ENCODE results near the gene SQSTM1. TPM values are rescaled to one million over a fixed set of nuclear protein-coding genes. Genes with fewer than 3 reads are reported as not detected.
A peak's percentile ranks its signal among the peaks of the same experiment; 100 is the strongest.

Gene SQSTM1
- total RNA-seq, 4 donors from 2014 or later, result 408 to 463 (median 452) TPM

DNA sequence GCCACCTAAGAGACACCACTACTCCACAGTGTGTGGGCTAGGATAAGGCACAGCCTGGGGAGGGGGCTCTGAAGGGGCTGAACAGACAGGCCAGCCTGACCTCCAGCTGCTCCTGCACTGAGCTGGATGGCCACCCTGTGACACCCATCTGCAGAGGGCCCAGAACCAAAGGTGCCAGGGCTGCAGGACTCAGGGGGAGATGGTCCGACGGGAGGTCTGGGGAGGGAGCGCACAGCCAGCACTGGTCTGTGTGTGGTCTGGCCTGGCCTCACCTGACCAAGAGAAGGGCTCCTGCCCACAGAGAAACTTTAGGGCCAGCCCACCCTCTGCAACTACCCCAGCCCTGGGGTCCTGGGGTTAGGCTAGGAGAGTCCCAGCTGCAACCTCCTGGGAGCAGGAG lies 26.1 kb upstream of the SQSTM1 start:
- TF ChIP-seq, protein P1, sequence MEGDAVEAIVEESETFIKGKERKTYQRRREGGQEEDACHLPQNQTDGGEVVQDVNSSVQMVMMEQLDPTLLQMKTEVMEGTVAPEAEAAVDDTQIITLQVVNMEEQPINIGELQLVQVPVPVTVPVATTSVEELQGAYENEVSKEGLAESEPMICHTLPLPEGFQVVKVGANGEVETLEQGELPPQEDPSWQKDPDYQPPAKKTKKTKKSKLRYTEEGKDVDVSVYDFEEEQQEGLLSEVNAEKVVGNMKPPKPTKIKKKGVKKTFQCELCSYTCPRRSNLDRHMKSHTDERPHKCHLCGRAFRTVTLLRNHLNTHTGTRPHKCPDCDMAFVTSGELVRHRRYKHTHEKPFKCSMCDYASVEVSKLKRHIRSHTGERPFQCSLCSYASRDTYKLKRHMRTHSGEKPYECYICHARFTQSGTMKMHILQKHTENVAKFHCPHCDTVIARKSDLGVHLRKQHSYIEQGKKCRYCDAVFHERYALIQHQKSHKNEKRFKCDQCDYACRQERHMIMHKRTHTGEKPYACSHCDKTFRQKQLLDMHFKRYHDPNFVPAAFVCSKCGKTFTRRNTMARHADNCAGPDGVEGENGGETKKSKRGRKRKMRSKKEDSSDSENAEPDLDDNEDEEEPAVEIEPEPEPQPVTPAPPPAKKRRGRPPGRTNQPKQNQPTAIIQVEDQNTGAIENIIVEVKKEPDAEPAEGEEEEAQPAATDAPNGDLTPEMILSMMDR (IDR thresholded peaks at IDR 0.05), result no peak
- no peak for TF ChIP-seq POLR2A (IDR thresholded peaks at IDR 0.05)
- no peak for TF ChIP-seq EP300 (IDR thresholded peaks at IDR 0.05)
- peaks cover 0 to 27% (median 13%) of the 10 kb centered on the region in 3 donors for H3K36me3 ChIP-seq
- H3K9me3 ChIP-seq, result no peaks in the 10 kb centered on the region
- peak overlapping the region in 1 of 4 donors; percentile 65 for H3K4me3 ChIP-seq
- H3K27ac ChIP-seq, result peak overlapping the region in 3 of 4 donors; percentile 16 to 92 (median 65)
- DNase-seq (ENCODE audit: low spot score in 2 of 2), result no peak
- peaks cover 0 to 50% (median 39%) of the 10 kb centered on the region in 4 donors for H3K4me1 ChIP-seq
- whole genome bisulfite sequencing, 2 donors, result 75 to 85% methylated on average over 3 of the region's 3 CpGs
- no peaks in the 10 kb centered on the region for H3K27me3 ChIP-seq

DNA sequence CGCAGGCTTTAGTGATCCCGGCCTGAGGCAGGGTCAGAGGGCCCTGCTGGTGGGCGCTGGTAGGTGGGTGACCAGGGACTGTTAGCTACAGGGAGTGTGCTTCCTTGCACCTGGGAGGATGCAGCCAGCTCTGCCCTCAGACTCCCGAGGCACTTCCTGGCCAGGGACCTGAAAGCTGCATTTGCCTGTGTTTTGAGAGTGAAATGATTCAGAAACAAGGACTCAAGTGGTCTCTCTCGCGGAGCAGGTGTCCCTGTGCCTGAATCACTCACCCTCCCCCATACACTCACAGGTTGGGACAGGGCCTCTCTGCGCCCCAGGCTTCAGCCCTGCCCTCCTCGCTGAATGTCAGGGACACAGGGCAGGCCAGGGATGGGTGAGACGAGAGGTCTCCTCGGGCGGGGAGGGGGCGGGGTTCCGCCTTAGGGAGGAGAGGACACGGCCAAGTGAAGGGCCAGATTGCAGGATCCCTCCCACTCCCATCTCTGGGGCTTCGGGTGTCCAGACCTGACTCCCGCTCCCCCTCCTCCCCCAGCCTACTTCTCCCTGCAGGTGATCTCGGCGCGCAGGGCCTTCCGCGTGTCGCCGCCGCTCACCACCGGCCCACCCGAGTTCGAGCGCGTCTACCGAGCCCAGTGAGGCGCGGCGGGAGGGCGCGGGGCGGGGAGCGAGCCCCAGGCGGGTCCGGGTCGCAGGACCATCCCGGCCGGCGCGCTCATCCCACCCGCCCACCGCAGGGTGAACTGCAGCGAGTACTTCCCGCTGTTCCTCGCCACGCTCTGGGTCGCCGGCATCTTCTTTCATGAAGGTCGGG lies 25.4 kb upstream of the SQSTM1 start:
- WGBS, 2 donors, result 12 to 27% methylated on average over 11 to 33 of the region's 53 CpGs
- no peaks in the 10 kb centered on the region for H3K27me3 ChIP-seq

DNA sequence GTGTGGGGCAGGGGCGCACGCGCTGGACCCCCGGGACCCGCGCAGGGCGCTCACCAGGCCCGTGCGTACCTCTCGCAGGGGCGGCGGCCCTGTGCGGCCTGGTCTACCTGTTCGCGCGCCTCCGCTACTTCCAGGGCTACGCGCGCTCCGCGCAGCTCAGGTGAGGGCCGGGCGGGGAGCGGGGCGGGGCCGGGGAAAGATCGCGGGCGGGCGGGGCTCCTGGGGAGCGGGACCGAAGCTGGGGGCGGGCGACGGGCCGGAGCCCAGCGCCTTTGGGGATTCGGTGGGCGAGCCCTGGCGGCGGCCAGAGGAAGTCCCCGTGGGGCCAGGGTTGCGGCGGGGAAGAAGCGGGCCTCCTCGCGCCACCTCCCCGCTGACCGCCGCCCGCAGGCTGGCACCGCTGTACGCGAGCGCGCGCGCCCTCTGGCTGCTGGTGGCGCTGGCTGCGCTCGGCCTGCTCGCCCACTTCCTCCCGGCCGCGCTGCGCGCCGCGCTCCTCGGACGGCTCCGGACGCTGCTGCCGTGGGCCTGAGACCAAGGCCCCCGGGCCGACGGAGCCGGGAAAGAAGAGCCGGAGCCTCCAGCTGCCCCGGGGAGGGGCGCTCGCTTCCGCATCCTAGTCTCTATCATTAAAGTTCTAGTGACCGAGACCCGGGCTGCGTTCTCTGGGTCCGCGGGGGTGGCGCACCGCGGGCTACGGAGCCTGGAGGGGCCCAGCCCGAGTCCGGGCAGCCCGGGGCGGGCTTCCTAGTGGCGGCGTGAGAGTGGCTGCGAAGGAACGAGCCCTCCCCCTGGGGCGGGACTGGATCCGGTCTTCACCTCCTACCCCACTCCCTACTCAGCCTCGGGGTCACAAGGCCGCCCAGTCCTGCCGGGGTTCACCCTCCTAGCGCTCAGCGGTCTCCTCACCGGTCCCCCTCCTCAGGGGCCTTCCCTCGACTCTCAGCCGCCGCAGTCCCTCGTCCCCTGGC lies 24.6 kb upstream of the SQSTM1 start:
- peaks cover 2 to 43% (median 14%) of the 10 kb centered on the region in 3 donors for H3K36me3 ChIP-seq
- no peaks in the 10 kb centered on the region for H3K27me3 ChIP-seq
- H3K27ac ChIP-seq, result peak overlapping the region; percentile 71 to 92 (median 84)
- H3K4me3 ChIP-seq, result peak overlapping the region; percentile 56 to 68 (median 64)
- WGBS, 2 donors, result 7% methylated on average over 29 to 40 of the region's 113 CpGs
- no peaks in the 10 kb centered on the region for H3K9me3 ChIP-seq
- TF ChIP-seq, protein P1 (IDR thresholded peaks at IDR 0.05), result peak; percentile 79 to 96 (median 95)
- TF ChIP-seq POLR2A (IDR thresholded peaks at IDR 0.05) (peak in 1 of 2 donors; percentile 29), EP300 (IDR thresholded peaks at IDR 0.05) (peak in 1 of 2 donors; percentile 76)
- DNase-seq (ENCODE audit: low spot score in 2 of 2), result peak; percentile 55 to 64
- H3K4me1 ChIP-seq, result peaks cover 0 to 50% (median 39%) of the 10 kb centered on the region in 4 donors

More for the DNA sequence above, 25.4 kb upstream of the SQSTM1 start:
- Histone ChIP-seq H3K9me3 (no peaks in the 10 kb centered on the region), H3K4me1 (peaks cover 0 to 50% (median 39%) of the 10 kb centered on the region in 4 donors), H3K4me3 (peak overlapping the region; percentile 56 to 68 (median 64)), H3K36me3 (peaks cover 2 to 34% (median 14%) of the 10 kb centered on the region in 3 donors), H3K27ac (peak overlapping the region; percentile 71 to 92 (median 84))
- no peak for DNase-seq (ENCODE audit: low spot score in 2 of 2)
- TF ChIP-seq, protein P1 (IDR thresholded peaks at IDR 0.05), result no peak
- no peak for TF ChIP-seq POLR2A (IDR thresholded peaks at IDR 0.05)
- TF ChIP-seq EP300 (IDR thresholded peaks at IDR 0.05), result no peak

DNA sequence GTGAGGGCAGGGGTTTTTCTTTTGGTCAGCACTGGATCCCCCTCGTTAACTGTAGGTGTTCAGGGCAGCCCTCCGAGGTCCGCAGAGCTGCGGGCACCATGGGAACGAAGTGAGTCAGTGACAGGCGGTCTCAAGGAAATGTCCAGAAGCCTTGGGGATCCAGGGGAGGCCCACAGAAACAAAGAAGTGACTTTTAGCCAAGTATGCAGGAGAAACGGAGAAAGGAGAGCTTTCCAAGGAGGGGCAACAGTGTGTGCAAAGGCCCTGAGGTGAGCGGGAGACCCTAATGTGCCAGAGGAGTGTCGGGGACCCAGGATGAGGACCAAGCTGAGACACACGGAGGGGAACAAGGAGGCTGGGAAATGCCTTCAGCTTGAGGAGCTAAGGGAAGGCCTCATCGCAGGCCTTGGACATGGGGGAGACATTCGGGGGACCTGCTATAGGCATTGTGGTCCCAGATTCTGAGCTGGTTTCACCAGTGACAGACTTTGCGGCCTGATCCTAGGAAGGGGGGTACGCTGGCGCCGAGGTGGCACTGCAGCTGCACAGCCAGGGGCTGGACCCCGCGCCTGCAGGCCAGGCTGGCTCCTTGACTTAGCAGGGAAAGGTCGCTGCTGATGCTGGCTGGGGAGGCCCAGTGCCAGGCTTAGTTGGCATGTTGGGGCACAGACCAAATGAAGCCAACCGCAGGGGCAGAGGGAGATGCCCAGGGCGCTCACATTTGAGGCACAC lies 23.7 kb upstream of the SQSTM1 start:
- DNase-seq (ENCODE audit: low spot score in 2 of 2), result no peak

More for the DNA sequence above, 23.7 kb upstream of the SQSTM1 start:
- TF ChIP-seq POLR2A (IDR thresholded peaks at IDR 0.05), result no peak
- TF ChIP-seq, protein P1 (IDR thresholded peaks at IDR 0.05), result no peak
- TF ChIP-seq EP300 (IDR thresholded peaks at IDR 0.05), result no peak
- H3K36me3 ChIP-seq, result peaks cover 2 to 47% (median 14%) of the 10 kb centered on the region in 3 donors
- WGBS, 2 donors, result 81% methylated on average over 21 of the region's 21 CpGs
- no peaks in the 10 kb centered on the region for H3K27me3 ChIP-seq
- H3K4me3 ChIP-seq, result peak overlapping the region in 3 of 4 donors; percentile 56 to 65 (median 63)
- H3K27ac ChIP-seq, result peak overlapping the region; percentile 71 to 92 (median 84)
- no peaks in the 10 kb centered on the region for H3K9me3 ChIP-seq
- peaks cover 0 to 58% (median 41%) of the 10 kb centered on the region in 4 donors for H3K4me1 ChIP-seq

Measured in tibial nerve (tissue), 4 donors.